GM23338 (cell line): Measurements from ENCODE around the gene COPB2. TPM values are rescaled to one million over a fixed set of nuclear protein-coding genes. Genes with fewer than 3 reads are reported as not detected.

Source experiments
- ATAC-seq: fragments of 200-7000 bp; cut with Tn5 transposase; 3 replicates; pipeline ENCODE4 v1.9.1; 2020
- DNase-seq: peaks from one replicate; pipeline ENCODE4 v3.0.0-alpha.2; 2015; ENCODE audit warnings: low spot score
- H2AFZ ChIP-seq: fragments of 200-600 bp; sonication (generic); 2 replicates; pipeline ENCODE4 v1.8.0; 2016; ENCODE audit warnings: antibody characterized with exemption, mild to moderate bottlenecking, moderate library complexity
- H3F3A ChIP-seq: fragments of 200-600 bp; sonication (generic); replicated peaks from 2 replicates; pipeline ENCODE4 v1.8.0; 2017; ENCODE audit warnings: antibody characterized with exemption, mixed run types, low read depth
- H3K27ac ChIP-seq: fragments of 200-600 bp; sonication (generic); 2 replicates; pipeline ENCODE4 v1.6.1; 2016; ENCODE audit warnings: low read depth
- H3K27me3 ChIP-seq: fragments of 200-600 bp; sonication (generic); 2 replicates; pipeline ENCODE4 v1.8.0; 2016; ENCODE audit warnings: mild to moderate bottlenecking, mixed run types, moderate library complexity; ENCODE audit not compliant: insufficient read depth
- H3K36me3 ChIP-seq: fragments of 200-600 bp; sonication (generic); 2 replicates; pipeline ENCODE4 v1.8.0; 2016; ENCODE audit warnings: mild to moderate bottlenecking; ENCODE audit not compliant: insufficient read depth
- H3K4me1 ChIP-seq: fragments of 200-600 bp; sonication (generic); 2 replicates; pipeline ENCODE4 v1.8.0; 2016; ENCODE audit warnings: mild to moderate bottlenecking, moderate library complexity; ENCODE audit not compliant: insufficient read depth
- H3K4me2 ChIP-seq: fragments of 200-600 bp; sonication (generic); 2 replicates; pipeline ENCODE4 v1.7.1; 2017; ENCODE audit warnings: mixed run types
- H3K4me3 ChIP-seq: fragments of 200-600 bp; sonication (generic); 2 replicates; pipeline ENCODE4 v1.6.1; 2016; ENCODE audit warnings: mixed run types
- H3K79me2 ChIP-seq: fragments of 200-600 bp; sonication (generic); replicated peaks from 2 replicates; pipeline ENCODE4 v1.8.0; 2017; ENCODE audit warnings: mild to moderate bottlenecking; ENCODE audit not compliant: insufficient read depth
- H3K9me2 ChIP-seq: fragments of 200-600 bp; sonication (generic); 2 replicates; pipeline ENCODE4 v1.8.0; 2017; ENCODE audit not compliant: insufficient read depth
- H4K20me1 ChIP-seq: fragments of 200-600 bp; sonication (generic); replicated peaks from 2 replicates; pipeline ENCODE4 v1.8.0; 2017; ENCODE audit warnings: mild to moderate bottlenecking; ENCODE audit not compliant: insufficient read depth
- H3K27ac Mint-ChIP-seq: 2 replicates; pipeline ENCODE4 v1.8.0; 2020; ENCODE audit warnings: inconsistent platforms, mild to moderate bottlenecking, moderate library complexity, mixed read lengths
- H3K27me3 Mint-ChIP-seq: 3 replicates; pipeline ENCODE4 v1.8.0; 2022; ENCODE audit warnings: low read depth, mild to moderate bottlenecking, moderate library complexity, mixed read lengths, inconsistent platforms; ENCODE audit not compliant: insufficient read depth, poor library complexity
- H3K36me3 Mint-ChIP-seq: 3 replicates; pipeline ENCODE4 v1.8.0; 2021; ENCODE audit warnings: low read depth, mild to moderate bottlenecking, inconsistent platforms, moderate library complexity, mixed read lengths
- H3K4me1 Mint-ChIP-seq: 3 replicates; pipeline ENCODE4 v1.8.0; 2020; ENCODE audit warnings: mild to moderate bottlenecking, inconsistent platforms, mixed read lengths
- H3K4me3 Mint-ChIP-seq: 3 replicates; pipeline ENCODE4 v1.8.0; 2021; ENCODE audit warnings: moderate library complexity, mild to moderate bottlenecking, inconsistent platforms, mixed read lengths
- H3K9me3 Mint-ChIP-seq: 3 replicates; pipeline ENCODE4 v1.8.0; 2020; ENCODE audit warnings: moderate library complexity, mild to moderate bottlenecking, inconsistent platforms, mixed read lengths
- CREB1 ChIP-seq: fragments of 250-450 bp; sonication (Bioruptor Pico); IDR thresholded peaks from 2 replicates; pipeline ENCODE4 v1.5.0; 2020; ENCODE audit warnings: low read depth, mild to moderate bottlenecking, moderate library complexity
- POLR2AphosphoS5 ChIP-seq: IDR thresholded peaks from 2 replicates; pipeline ENCODE4 v1.6.1; 2016; ENCODE audit warnings: antibody characterized with exemption, low read depth
- STAT1 ChIP-seq: IDR thresholded peaks from one replicate; pipeline ENCODE4 v1.6.1; 2016; ENCODE audit warnings: antibody characterized with exemption; ENCODE audit not compliant: unreplicated experiment
- ZNF331 ChIP-seq: fragments of 250-450 bp; sonication (Bioruptor Pico); IDR thresholded peaks from 2 replicates; pipeline ENCODE4 v1.5.0; 2020; ENCODE audit warnings: low read depth, mild to moderate bottlenecking, moderate library complexity
- polyA plus RNA-seq: library from polyadenylated mRNA; unstranded; fragments of >200 nt; fragmentation: Nextera tagmentation; extraction: Ambion mirVana; gene quantifications from 2 replicates; pipeline ENCODE4 v1.2.1, GENCODE V29; 2016
- total RNA-seq: library from RNA; depleted of rRNA; stranded (reverse); fragments of >200 nt; shearing (Covaris generic); gene quantifications from 2 replicates; pipeline ENCODE4 v1.2.3, GENCODE V29; 2014
- TF ChIP-seq, protein P1 (sequence below): fragments of 250-450 bp; sonication (Bioruptor Pico); IDR thresholded peaks from 2 replicates; pipeline ENCODE4 v1.5.0; 2020; ENCODE audit warnings: mild to moderate bottlenecking, moderate library complexity
- TF ChIP-seq, protein P2 (sequence below): IDR thresholded peaks from one replicate; pipeline ENCODE4 v1.6.1; 2018; ENCODE audit warnings: antibody characterized with exemption; ENCODE audit not compliant: unreplicated experiment

The COPB2 gene
- total and polyA plus RNA-seq, 2 experiments from 2014 or later: 48.2 to 89.1 TPM

DNA sequence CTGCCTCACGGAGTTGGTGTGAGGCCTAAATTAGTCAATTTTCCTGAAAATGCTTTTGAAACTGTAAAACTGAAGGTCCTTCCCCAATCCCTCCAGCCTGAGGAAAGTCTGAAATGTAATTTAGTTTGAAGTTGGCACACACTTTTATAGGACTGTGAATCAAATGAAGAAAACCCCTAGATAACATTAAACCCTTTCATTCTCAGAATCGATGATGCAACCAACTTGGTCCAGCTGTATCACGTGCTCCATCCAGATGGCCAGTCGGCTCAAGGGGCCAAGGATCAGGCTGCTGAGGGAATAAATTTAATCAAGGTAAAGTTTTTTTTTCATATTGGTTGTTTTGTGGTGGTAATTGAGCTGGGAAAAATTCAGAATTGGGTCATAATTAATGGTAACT, 34.0 kb downstream of the COPB2 start (continued):
- TF ChIP-seq, protein P1, sequence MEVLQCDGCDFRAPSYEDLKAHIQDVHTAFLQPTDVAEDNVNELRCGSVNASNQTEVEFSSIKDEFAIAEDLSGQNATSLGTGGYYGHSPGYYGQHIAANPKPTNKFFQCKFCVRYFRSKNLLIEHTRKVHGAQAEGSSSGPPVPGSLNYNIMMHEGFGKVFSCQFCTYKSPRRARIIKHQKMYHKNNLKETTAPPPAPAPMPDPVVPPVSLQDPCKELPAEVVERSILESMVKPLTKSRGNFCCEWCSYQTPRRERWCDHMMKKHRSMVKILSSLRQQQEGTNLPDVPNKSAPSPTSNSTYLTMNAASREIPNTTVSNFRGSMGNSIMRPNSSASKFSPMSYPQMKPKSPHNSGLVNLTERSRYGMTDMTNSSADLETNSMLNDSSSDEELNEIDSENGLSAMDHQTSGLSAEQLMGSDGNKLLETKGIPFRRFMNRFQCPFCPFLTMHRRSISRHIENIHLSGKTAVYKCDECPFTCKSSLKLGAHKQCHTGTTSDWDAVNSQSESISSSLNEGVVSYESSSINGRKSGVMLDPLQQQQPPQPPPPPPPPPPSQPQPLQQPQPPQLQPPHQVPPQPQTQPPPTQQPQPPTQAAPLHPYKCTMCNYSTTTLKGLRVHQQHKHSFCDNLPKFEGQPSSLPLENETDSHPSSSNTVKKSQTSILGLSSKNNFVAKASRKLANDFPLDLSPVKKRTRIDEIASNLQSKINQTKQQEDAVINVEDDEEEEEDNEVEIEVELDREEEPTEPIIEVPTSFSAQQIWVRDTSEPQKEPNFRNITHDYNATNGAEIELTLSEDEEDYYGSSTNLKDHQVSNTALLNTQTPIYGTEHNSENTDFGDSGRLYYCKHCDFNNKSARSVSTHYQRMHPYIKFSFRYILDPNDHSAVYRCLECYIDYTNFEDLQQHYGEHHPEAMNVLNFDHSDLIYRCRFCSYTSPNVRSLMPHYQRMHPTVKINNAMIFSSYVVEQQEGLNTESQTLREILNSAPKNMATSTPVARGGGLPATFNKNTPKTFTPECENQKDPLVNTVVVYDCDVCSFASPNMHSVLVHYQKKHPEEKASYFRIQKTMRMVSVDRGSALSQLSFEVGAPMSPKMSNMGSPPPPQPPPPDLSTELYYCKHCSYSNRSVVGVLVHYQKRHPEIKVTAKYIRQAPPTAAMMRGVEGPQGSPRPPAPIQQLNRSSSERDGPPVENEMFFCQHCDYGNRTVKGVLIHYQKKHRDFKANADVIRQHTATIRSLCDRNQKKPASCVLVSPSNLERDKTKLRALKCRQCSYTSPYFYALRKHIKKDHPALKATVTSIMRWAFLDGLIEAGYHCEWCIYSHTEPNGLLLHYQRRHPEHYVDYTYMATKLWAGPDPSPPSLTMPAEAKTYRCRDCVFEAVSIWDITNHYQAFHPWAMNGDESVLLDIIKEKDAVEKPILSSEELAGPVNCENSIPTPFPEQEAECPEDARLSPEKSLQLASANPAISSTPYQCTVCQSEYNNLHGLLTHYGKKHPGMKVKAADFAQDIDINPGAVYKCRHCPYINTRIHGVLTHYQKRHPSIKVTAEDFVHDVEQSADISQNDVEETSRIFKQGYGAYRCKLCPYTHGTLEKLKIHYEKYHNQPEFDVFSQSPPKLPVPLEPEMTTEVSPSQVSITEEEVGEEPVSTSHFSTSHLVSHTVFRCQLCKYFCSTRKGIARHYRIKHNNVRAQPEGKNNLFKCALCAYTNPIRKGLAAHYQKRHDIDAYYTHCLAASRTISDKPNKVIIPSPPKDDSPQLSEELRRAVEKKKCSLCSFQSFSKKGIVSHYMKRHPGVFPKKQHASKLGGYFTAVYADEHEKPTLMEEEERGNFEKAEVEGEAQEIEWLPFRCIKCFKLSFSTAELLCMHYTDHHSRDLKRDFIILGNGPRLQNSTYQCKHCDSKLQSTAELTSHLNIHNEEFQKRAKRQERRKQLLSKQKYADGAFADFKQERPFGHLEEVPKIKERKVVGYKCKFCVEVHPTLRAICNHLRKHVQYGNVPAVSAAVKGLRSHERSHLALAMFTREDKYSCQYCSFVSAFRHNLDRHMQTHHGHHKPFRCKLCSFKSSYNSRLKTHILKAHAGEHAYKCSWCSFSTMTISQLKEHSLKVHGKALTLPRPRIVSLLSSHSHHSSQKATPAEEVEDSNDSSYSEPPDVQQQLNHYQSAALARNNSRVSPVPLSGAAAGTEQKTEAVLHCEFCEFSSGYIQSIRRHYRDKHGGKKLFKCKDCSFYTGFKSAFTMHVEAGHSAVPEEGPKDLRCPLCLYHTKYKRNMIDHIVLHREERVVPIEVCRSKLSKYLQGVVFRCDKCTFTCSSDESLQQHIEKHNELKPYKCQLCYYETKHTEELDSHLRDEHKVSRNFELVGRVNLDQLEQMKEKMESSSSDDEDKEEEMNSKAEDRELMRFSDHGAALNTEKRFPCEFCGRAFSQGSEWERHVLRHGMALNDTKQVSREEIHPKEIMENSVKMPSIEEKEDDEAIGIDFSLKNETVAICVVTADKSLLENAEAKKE (CRISPR knock-in tag): no peak

DNA sequence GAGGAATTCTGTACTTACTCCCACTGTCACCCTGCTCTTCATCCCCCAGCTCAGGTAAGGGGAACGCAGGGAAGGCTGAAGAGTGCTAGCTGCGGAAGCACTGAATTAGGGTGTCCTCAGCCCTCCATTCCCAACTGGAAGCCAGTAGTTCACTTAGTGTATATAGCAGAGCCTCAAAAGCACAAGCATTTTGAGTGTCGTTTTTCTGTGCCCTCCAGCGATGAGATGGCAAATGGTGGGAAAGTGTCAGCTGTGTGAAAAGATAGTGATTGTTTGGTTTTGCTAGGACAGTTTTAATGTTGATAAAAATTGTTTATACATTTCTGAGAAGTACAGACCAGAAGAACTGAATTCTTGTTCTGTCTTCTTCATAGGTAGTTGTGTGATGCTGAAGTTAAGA, 34.8 kb downstream of the COPB2 start:
- H2AFZ ChIP-seq: no peak overlapping the region
- Mint-ChIP-seq H3K27me3 (peaks cover 3% of the 10 kb centered on the region), H3K4me3 (no peak overlapping the region), H3K36me3 (peaks cover 68% of the 10 kb centered on the region), H3K4me1 (no peaks in the 10 kb centered on the region), H3K27ac (no peak overlapping the region), H3K9me3 (no peaks in the 10 kb centered on the region)
- H4K20me1 ChIP-seq: no peaks in the 10 kb centered on the region; the same call in none of the 2 replicates
- no peaks in the 10 kb centered on the region for H3K27me3 ChIP-seq
- no peaks in the 10 kb centered on the region for H3K79me2 ChIP-seq
- H3K27ac ChIP-seq: no peak overlapping the region
- H3F3A ChIP-seq: no peaks in the 10 kb centered on the region
- H3K4me3 ChIP-seq: no peak overlapping the region
- no peaks in the 10 kb centered on the region for H3K9me2 ChIP-seq
- no peak overlapping the region for H3K4me2 ChIP-seq
- ATAC-seq (no peak), DNase-seq (no peak)
- H3K36me3 ChIP-seq: peaks cover 33% of the 10 kb centered on the region
- H3K4me1 ChIP-seq: no peaks in the 10 kb centered on the region
- TF ChIP-seq CREB1: no peak
- TF ChIP-seq, protein P1 (CRISPR knock-in tag): no peak
- TF ChIP-seq ZNF331 (CRISPR knock-in tag): no peak
- no peak for TF ChIP-seq POLR2AphosphoS5
- TF ChIP-seq, protein P2, sequence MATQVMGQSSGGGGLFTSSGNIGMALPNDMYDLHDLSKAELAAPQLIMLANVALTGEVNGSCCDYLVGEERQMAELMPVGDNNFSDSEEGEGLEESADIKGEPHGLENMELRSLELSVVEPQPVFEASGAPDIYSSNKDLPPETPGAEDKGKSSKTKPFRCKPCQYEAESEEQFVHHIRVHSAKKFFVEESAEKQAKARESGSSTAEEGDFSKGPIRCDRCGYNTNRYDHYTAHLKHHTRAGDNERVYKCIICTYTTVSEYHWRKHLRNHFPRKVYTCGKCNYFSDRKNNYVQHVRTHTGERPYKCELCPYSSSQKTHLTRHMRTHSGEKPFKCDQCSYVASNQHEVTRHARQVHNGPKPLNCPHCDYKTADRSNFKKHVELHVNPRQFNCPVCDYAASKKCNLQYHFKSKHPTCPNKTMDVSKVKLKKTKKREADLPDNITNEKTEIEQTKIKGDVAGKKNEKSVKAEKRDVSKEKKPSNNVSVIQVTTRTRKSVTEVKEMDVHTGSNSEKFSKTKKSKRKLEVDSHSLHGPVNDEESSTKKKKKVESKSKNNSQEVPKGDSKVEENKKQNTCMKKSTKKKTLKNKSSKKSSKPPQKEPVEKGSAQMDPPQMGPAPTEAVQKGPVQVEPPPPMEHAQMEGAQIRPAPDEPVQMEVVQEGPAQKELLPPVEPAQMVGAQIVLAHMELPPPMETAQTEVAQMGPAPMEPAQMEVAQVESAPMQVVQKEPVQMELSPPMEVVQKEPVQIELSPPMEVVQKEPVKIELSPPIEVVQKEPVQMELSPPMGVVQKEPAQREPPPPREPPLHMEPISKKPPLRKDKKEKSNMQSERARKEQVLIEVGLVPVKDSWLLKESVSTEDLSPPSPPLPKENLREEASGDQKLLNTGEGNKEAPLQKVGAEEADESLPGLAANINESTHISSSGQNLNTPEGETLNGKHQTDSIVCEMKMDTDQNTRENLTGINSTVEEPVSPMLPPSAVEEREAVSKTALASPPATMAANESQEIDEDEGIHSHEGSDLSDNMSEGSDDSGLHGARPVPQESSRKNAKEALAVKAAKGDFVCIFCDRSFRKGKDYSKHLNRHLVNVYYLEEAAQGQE: no peak
- no peak for TF ChIP-seq STAT1
